Neural cell (in vitro differentiated cells): ENCODE measurements around the gene MUCL3. TPM values are rescaled to one million over a fixed set of nuclear protein-coding genes. Genes with fewer than 3 reads are reported as not detected.

Experiments used
- H2AFZ ChIP-seq: fragments of 200-600, 300-800 bp; sonication (generic), shearing (Covaris generic); 2 replicates; pipeline ENCODE4 v1.6.0; 2014; ENCODE audit warnings: low read depth, mild to moderate bottlenecking, antibody characterized with exemption, low read length, moderate library complexity
- H3F3A ChIP-seq: fragments of 200-600 bp; shearing (Covaris generic); 2 replicates; pipeline ENCODE4 v1.6.1; 2016; ENCODE audit warnings: mild to moderate bottlenecking, moderate library complexity, mixed read lengths, antibody characterized with exemption, low read length; ENCODE audit not compliant: insufficient read depth, poor library complexity, severe bottlenecking
- H3K27ac ChIP-seq: fragments of 200-600, 300-800 bp; sonication (generic), shearing (Covaris generic); 2 replicates; pipeline ENCODE4 v1.5.1; 2014; ENCODE audit warnings: mild to moderate bottlenecking, low read length, moderate library complexity
- H3K27me3 ChIP-seq: fragments of 300-800, 200-600 bp; sonication (generic), shearing (Covaris generic); 2 replicates; pipeline ENCODE4 v1.6.0; 2014; ENCODE audit warnings: mild to moderate bottlenecking, low read depth, low read length, moderate library complexity; ENCODE audit not compliant: insufficient read depth
- H3K36me3 ChIP-seq: fragments of 300-800, 200-600 bp; sonication (generic), shearing (Covaris generic); 2 replicates; pipeline ENCODE4 v1.5.1; 2014; ENCODE audit warnings: mild to moderate bottlenecking, antibody characterized with exemption, low read length, moderate library complexity; ENCODE audit not compliant: insufficient read depth
- H3K4me2 ChIP-seq: fragments of 300-800, 200-600 bp; sonication (generic), shearing (Covaris generic); 2 replicates; pipeline ENCODE4 v1.6.0; 2014; ENCODE audit warnings: mild to moderate bottlenecking, low read length
- H3K4me3 ChIP-seq: fragments of 300-800, 200-600 bp; sonication (generic), shearing (Covaris generic); 2 replicates; pipeline ENCODE4 v1.5.1; 2014; ENCODE audit warnings: mild to moderate bottlenecking, low read length, moderate library complexity
- H3K79me2 ChIP-seq: fragments of 200-600 bp; shearing (Covaris generic); replicated peaks from 2 replicates; pipeline ENCODE4 v1.6.0; 2014; ENCODE audit warnings: mild to moderate bottlenecking, low read length, moderate library complexity; ENCODE audit not compliant: insufficient read depth
- H3K9ac ChIP-seq: fragments of 300-800, 200-600 bp; sonication (generic), shearing (Covaris generic); 2 replicates; pipeline ENCODE4 v1.6.1; 2016; ENCODE audit warnings: mild to moderate bottlenecking, low read length, mixed read lengths
- H3K9me2 ChIP-seq: fragments of 200-600 bp; shearing (Covaris generic); 2 replicates; pipeline ENCODE4 v1.6.1; 2016; ENCODE audit warnings: mild to moderate bottlenecking, low read length, mixed read lengths; ENCODE audit not compliant: insufficient read depth
- H3K9me3 ChIP-seq: fragments of 200-600, 300-800 bp; sonication (generic), shearing (Covaris generic); 2 replicates; pipeline ENCODE4 v1.6.1; 2016; ENCODE audit warnings: mild to moderate bottlenecking, mixed run types, low read length, moderate library complexity, mixed read lengths
- H4K20me1 ChIP-seq: fragments of 200-600 bp; shearing (Covaris generic); 2 replicates; pipeline ENCODE4 v1.6.1; 2016; ENCODE audit warnings: mild to moderate bottlenecking, mixed run types; ENCODE audit not compliant: insufficient read depth
- CTCF ChIP-seq: fragments of 450-650 bp; IDR thresholded peaks from 2 replicates; pipeline ENCODE4 v1.5.1; 2014; ENCODE audit warnings: antibody characterized with exemption, mild to moderate bottlenecking, moderate library complexity; ENCODE audit not compliant: poor library complexity, severe bottlenecking
- EP300 ChIP-seq: fragments of 450-650 bp; conservative IDR thresholded peaks from 2 replicates; pipeline ENCODE4 v1.6.1; 2014; ENCODE audit warnings: antibody characterized with exemption, mild to moderate bottlenecking, moderate library complexity; ENCODE audit not compliant: poor library complexity, severe bottlenecking
- EZH2 ChIP-seq: fragments of 200-600, 300-800 bp; shearing (Covaris generic), sonication (generic); IDR thresholded peaks from 2 replicates; pipeline ENCODE4 v1.6.1; 2014; ENCODE audit warnings: antibody characterized with exemption, low read length, borderline replicate concordance, mild to moderate bottlenecking; ENCODE audit not compliant: insufficient read depth, poor library complexity, severe bottlenecking
- MXI1 ChIP-seq: fragments of 450-650 bp; conservative IDR thresholded peaks from 2 replicates; pipeline ENCODE4 v1.6.1; 2014; ENCODE audit warnings: antibody characterized with exemption, mild to moderate bottlenecking; ENCODE audit not compliant: poor library complexity, severe bottlenecking
- POLR2AphosphoS5 ChIP-seq: IDR thresholded peaks from 2 replicates; pipeline ENCODE4 v1.6.1; 2012
- RAD21 ChIP-seq: fragments of 450-650 bp; conservative IDR thresholded peaks from 2 replicates; pipeline ENCODE4 v1.6.1; 2014; ENCODE audit warnings: antibody characterized with exemption, mild to moderate bottlenecking, moderate library complexity
- REST ChIP-seq: IDR thresholded peaks from 2 replicates; pipeline ENCODE4 v1.6.1; 2012; ENCODE audit warnings: borderline replicate concordance
- SMC3 ChIP-seq: fragments of 450-650 bp; conservative IDR thresholded peaks from 2 replicates; pipeline ENCODE4 v1.6.1; 2014; ENCODE audit warnings: antibody characterized with exemption, mild to moderate bottlenecking, moderate library complexity; ENCODE audit not compliant: poor library complexity
- TAF1 ChIP-seq: IDR thresholded peaks from 2 replicates; pipeline ENCODE4 v1.6.1; 2012; ENCODE audit warnings: low read depth
- polyA plus RNA-seq: library from polyadenylated mRNA; depleted of rRNA; stranded (reverse); fragments of >200 nt; gene quantifications from 2 replicates; pipeline ENCODE4 v1.2.3, GENCODE V29; 2014

Gene MUCL3
- polyA plus RNA-seq, 1 donor from 2014 or later: not detected

GRCh38 chr6:30983439-30983838 lies 42.7 kb downstream of the MUCL3 start, which contains the start of gene MUC21:
Gene MUC21, plus strand, starts transcription at chr6:30983718. Its CDS starts 241 bp downstream, at chr6:30983959.
- Histone ChIP-seq H3K9ac (no peak within 1 kb of the TSS), H3K9me3 (no peaks in the 10 kb centered on the region), H4K20me1 (no peaks in the 10 kb centered on the region), H3K79me2 (no peaks in the 10 kb centered on the region), H2AFZ (no peak within 1 kb of the TSS), H3K36me3 (no peaks in the 10 kb centered on the region), H3K27ac (no peak within 1 kb of the TSS), H3K4me3 (no peak within 1 kb of the TSS), H3K9me2 (no peaks in the 10 kb centered on the region), H3F3A (no peaks in the 10 kb centered on the region), H3K27me3 (no peaks in the 10 kb centered on the region), H3K4me2 (no peak within 1 kb of the TSS)
- TF ChIP-seq POLR2AphosphoS5: no peak
- TF ChIP-seq REST: no peak
- no peak for TF ChIP-seq RAD21
- TF ChIP-seq CTCF: no peak
- no peak for TF ChIP-seq EZH2
- no peak for TF ChIP-seq EP300
- no peak for TF ChIP-seq MXI1

- no peaks in the 10 kb centered on the region for H4K20me1 ChIP-seq
- no peaks in the 10 kb centered on the region for H3K79me2 ChIP-seq
- H3K36me3 ChIP-seq: no peaks in the 10 kb centered on the region
- H3F3A ChIP-seq: no peaks in the 10 kb centered on the region
- no peaks in the 10 kb centered on the region for H3K9me2 ChIP-seq
- no peaks in the 10 kb centered on the region for H3K9me3 ChIP-seq
- no peaks in the 10 kb centered on the region for H3K27me3 ChIP-seq
- no peak overlapping the region for H3K9ac ChIP-seq
- TF ChIP-seq REST (no peak), SMC3 (no peak), CTCF (no peak), TAF1 (no peak), MXI1 (no peak), POLR2AphosphoS5 (no peak), EP300 (no peak), EZH2 (no peak), RAD21 (no peak)
- H2AFZ ChIP-seq: no peak overlapping the region
- no peak overlapping the region for H3K27ac ChIP-seq
- no peak overlapping the region for H3K4me2 ChIP-seq
- no peak overlapping the region for H3K4me3 ChIP-seq
Measured at GRCh38 chr6:30985490-30985889, 44.7 kb downstream of the MUCL3 start.
